Ovary (tissue), 3 donors: ENCODE measurements around the gene ACAD11.

ENCODE experiments used
- CTCF ChIP-seq, 3 donors: fragments of 450-650 bp in 2 of 3; fragments of 200-600 bp in 1 of 3; IDR thresholded peaks; one replicate each; pipeline versions ENCODE4 v1.5.1 to v1.8.0; 2016 to 2022; ENCODE audit warnings: antibody characterized with exemption in 3 of 3, mild to moderate bottlenecking in 1 of 3
- EP300 ChIP-seq: sonication (generic); formaldehyde crosslinking; IDR thresholded peaks from one replicate; pipeline ENCODE4 v1.6.1; 2017; ENCODE audit warnings: antibody characterized with exemption
- POLR2A ChIP-seq: fragments of 450-650 bp; IDR thresholded peaks from one replicate; pipeline ENCODE4 v1.6.1; 2017; ENCODE audit warnings: antibody characterized with exemption, mild to moderate bottlenecking, moderate library complexity
- donor health status: DM: no; HTN: no; CAD: no.

- TF ChIP-seq CTCF (IDR thresholded peaks at IDR 0.05), result no peak
- TF ChIP-seq POLR2A, result no peak
- TF ChIP-seq EP300, result no peak
Measured at GRCh38 chr3:132628157-132628556, 31.5 kb downstream of the ACAD11 start.
